Endodermal cell (in vitro differentiated cells): Measurements from ENCODE around the gene DHX57. TPM values are rescaled to one million over a fixed set of nuclear protein-coding genes. Genes with fewer than 3 reads are reported as not detected.

Experiments used
- DNase-seq: peaks from one replicate; pipeline ENCODE4 v3.0.0-alpha.2; 2017
- H3K27ac ChIP-seq: 2 replicates; pipeline ENCODE4 v1.5.1; 2013; ENCODE audit warnings: mild to moderate bottlenecking, low read depth, low read length, moderate library complexity
- H3K27me3 ChIP-seq: 2 replicates; pipeline ENCODE4 v1.6.1; 2013; ENCODE audit warnings: mild to moderate bottlenecking, low read length, moderate library complexity; ENCODE audit not compliant: insufficient read depth, control insufficient read depth, poor library complexity, severe bottlenecking
- H3K36me3 ChIP-seq: 2 replicates; pipeline ENCODE4 v1.7.0; 2013; ENCODE audit warnings: mild to moderate bottlenecking, low read length, moderate library complexity; ENCODE audit not compliant: control insufficient read depth, insufficient read depth
- H3K4me1 ChIP-seq: one replicate; pipeline ENCODE4 v1.7.0; 2013; ENCODE audit warnings: low read length; ENCODE audit not compliant: control insufficient read depth, insufficient read depth
- H3K4me3 ChIP-seq: 2 replicates; pipeline ENCODE4 v1.5.1; 2013; ENCODE audit warnings: mild to moderate bottlenecking, low read length, moderate library complexity
- H3K9ac ChIP-seq: 2 replicates; pipeline ENCODE4 v1.6.1; 2013; ENCODE audit warnings: mild to moderate bottlenecking, low read length, moderate library complexity; ENCODE audit not compliant: poor library complexity, severe bottlenecking; ENCODE audit errors: extremely low read depth
- H3K9me3 ChIP-seq: 2 replicates; pipeline ENCODE4 v1.6.1; 2013; ENCODE audit warnings: mild to moderate bottlenecking, low read length, moderate library complexity; ENCODE audit not compliant: control insufficient read depth
- H3K27ac Mint-ChIP-seq: 2 replicates; pipeline ENCODE4 v1.8.0; 2020; ENCODE audit warnings: mixed read lengths
- H3K27me3 Mint-ChIP-seq: 2 replicates; pipeline ENCODE4 v1.8.0; 2021; ENCODE audit warnings: mild to moderate bottlenecking, mixed read lengths; ENCODE audit not compliant: insufficient read depth
- H3K36me3 Mint-ChIP-seq: 2 replicates; pipeline ENCODE4 v1.8.0; 2020; ENCODE audit warnings: low read depth, mixed read lengths
- H3K4me1 Mint-ChIP-seq: 2 replicates; pipeline ENCODE4 v1.8.0; 2020; ENCODE audit warnings: mixed read lengths
- H3K4me3 Mint-ChIP-seq: 2 replicates; pipeline ENCODE4 v1.8.0; 2020; ENCODE audit warnings: mild to moderate bottlenecking, moderate library complexity, mixed read lengths
- H3K9me3 Mint-ChIP-seq: 2 replicates; pipeline ENCODE4 v1.8.0; 2020; ENCODE audit warnings: mild to moderate bottlenecking, mixed read lengths
- CTCF ChIP-seq: fragments of 200-600 bp; sonication (generic); conservative IDR thresholded peaks from 2 replicates; pipeline ENCODE4 v1.5.0; 2021; ENCODE audit warnings: antibody characterized with exemption, mild to moderate bottlenecking
- WGBS, 2 experiments: methylation state at CpG; one replicate each; pipeline versions ENCODE4 v1.1.5 to v1.1.7; 2013; ENCODE audit warnings: missing lambda C conversion rate in 2 of 2, mixed read lengths in 1 of 2; ENCODE audit not compliant: insufficient coverage in 1 of 2, insufficient read length in 1 of 2; 5-methylcytosine and 5-hydroxymethylcytosine counted together
- long read RNA-seq, 4 experiments: library from polyadenylated mRNA in 2 of 4; library from RNA in 1 of 4; library from capped mRNA in 1 of 4; stranded (forward) in 3 of 4; unstranded in 1 of 4; transcript quantifications; one replicate each; pipeline ENCODE4 v2.0.0, GENCODE V29; 2020 to 2021; ENCODE audit warnings: inconsistent platforms in 1 of 4
- polyA plus RNA-seq, 2 experiments: library from polyadenylated mRNA; stranded (reverse); fragments of 50-300 nt; gene quantifications; one replicate each; pipeline ENCODE4 v1.2.3, GENCODE V29; 2013
- total RNA-seq, 2 donors: library from RNA; stranded (reverse); fragmentation: NEBNext Ultra II Directional in 1 of 2; extraction: Animal tissue kit (Norgen Biotek cat#: 25700) in 1 of 2; gene quantifications; 2 replicates in 1 of 2; 3 replicates in 1 of 2; pipeline ENCODE4 v1.2.1, GENCODE V29; 2021

The DHX57 gene
- 10 to 100 TPM; 35.4 to 45.7 TPM for total RNA-seq
- 27.5 TPM for polyA plus RNA-seq (2013, experiment 1 of 2)
- polyA plus RNA-seq (2013, experiment 2 of 2), result 26.8 TPM
- long read RNA-seq, experiment 1, full-length matches to known transcripts, result 1 of 16 reads
- long read RNA-seq, experiment 1, partial matches to known transcripts, result 10 of 16 reads
- long read RNA-seq, experiment 1, other reads (novel, unspliced or antisense), result 5 of 16 reads
- long read RNA-seq, experiment 2, full-length matches to known transcripts, result 33 of 55 reads
- long read RNA-seq, experiment 2, partial matches to known transcripts, result 13 of 55 reads
- long read RNA-seq, experiment 2, other reads (novel, unspliced or antisense), result 9 of 55 reads
- long read RNA-seq, experiment 3, full-length matches to known transcripts, result 55 of 92 reads
- long read RNA-seq, experiment 3, partial matches to known transcripts, result 26 of 92 reads
- long read RNA-seq, experiment 3, other reads (novel, unspliced or antisense), result 11 of 92 reads
- long read RNA-seq, experiment 4, partial matches to known transcripts, result 2 of 3 reads
- long read RNA-seq, experiment 4, other reads (novel, unspliced or antisense), result 1 of 3 reads

- H3K9me3 ChIP-seq, result peaks cover 14% of the 10 kb centered on the region
- no peak for TF ChIP-seq CTCF
- H3K4me1 Mint-ChIP-seq, result peaks cover 15% of the 10 kb centered on the region
- 1% methylated on average over 22 to 52 of the region's 52 CpGs for WGBS, 2 experiments
- peaks cover 10% of the 10 kb centered on the region for H3K9me3 Mint-ChIP-seq
- peak within 1 kb of the TSS; percentile 93 for H3K4me3 ChIP-seq
- peaks cover under 1% of the 10 kb centered on the region for H3K36me3 ChIP-seq
- peak within 1 kb of the TSS; percentile 98 for H3K27ac Mint-ChIP-seq
- peak within 1 kb of the TSS; percentile 92 for H3K4me3 Mint-ChIP-seq
- peaks cover 1% of the 10 kb centered on the region for H3K27me3 Mint-ChIP-seq
- peaks cover 11% of the 10 kb centered on the region for H3K36me3 Mint-ChIP-seq
- no peaks in the 10 kb centered on the region for H3K27me3 ChIP-seq
- peak; percentile 97 for DNase-seq
- H3K27ac ChIP-seq, result no peak within 1 kb of the TSS
- H3K9ac ChIP-seq, result peak within 1 kb of the TSS; percentile 76
- H3K4me1 ChIP-seq, result no peaks in the 10 kb centered on the region
Measured at GRCh38 chr2:38875576-38876367, at the start of gene DHX57, which contains the start of gene MORN2. Gene DHX57, minus strand, starts transcription at chr2:38875934. Its CDS starts 7,529 bp downstream, at chr2:38868405. Gene MORN2, plus strand, starts transcription at chr2:38875976.

- Histone ChIP-seq H3K4me1 (no peaks in the 10 kb centered on the region), H3K27ac (no peak overlapping the region), H3K9me3 (no peaks in the 10 kb centered on the region), H3K9ac (no peak overlapping the region), H3K4me3 (no peak overlapping the region), H3K27me3 (no peaks in the 10 kb centered on the region), H3K36me3 (no peaks in the 10 kb centered on the region)
- TF ChIP-seq CTCF, result no peak
- no peaks in the 10 kb centered on the region for H3K9me3 Mint-ChIP-seq
- H3K27ac Mint-ChIP-seq, result no peak overlapping the region
- H3K36me3 Mint-ChIP-seq, result no peaks in the 10 kb centered on the region
- peaks cover 5% of the 10 kb centered on the region for H3K4me1 Mint-ChIP-seq
- WGBS, 2 experiments, result 87% methylated on average over 2 of the region's 2 CpGs; no CpG with 5 or more reads in 1 of the 2 experiments
- no peak for DNase-seq
- no peak overlapping the region for H3K4me3 Mint-ChIP-seq
- H3K27me3 Mint-ChIP-seq, result no peaks in the 10 kb centered on the region
Measured at GRCh38 chr2:38922902-38923301, 47.2 kb upstream of the DHX57 start.

- Mint-ChIP-seq H3K4me1 (peaks cover 5% of the 10 kb centered on the region), H3K4me3 (no peak overlapping the region), H3K27me3 (no peaks in the 10 kb centered on the region), H3K9me3 (no peaks in the 10 kb centered on the region), H3K36me3 (no peaks in the 10 kb centered on the region), H3K27ac (no peak overlapping the region)
- H3K27me3 ChIP-seq, result no peaks in the 10 kb centered on the region
- no peak for DNase-seq
- no peaks in the 10 kb centered on the region for H3K9me3 ChIP-seq
- no peaks in the 10 kb centered on the region for H3K36me3 ChIP-seq
- WGBS, 2 experiments, result 91 to 100% methylated on average over 2 to 4 of the region's 4 CpGs
- no peak overlapping the region for H3K27ac ChIP-seq
- no peak overlapping the region for H3K9ac ChIP-seq
- no peak for TF ChIP-seq CTCF
- no peaks in the 10 kb centered on the region for H3K4me1 ChIP-seq
- no peak overlapping the region for H3K4me3 ChIP-seq
Measured at GRCh38 chr2:38922389-38922788, 46.7 kb upstream of the DHX57 start.
